Measurements from ENCODE around the gene PTPN7. TPM values are rescaled to one million over a fixed set of nuclear protein-coding genes. Genes with fewer than 3 reads are reported as not detected.
"Not testable (repeated sequence)": the region's sequence is repeated elsewhere in the genome, so short reads cannot be mapped to it uniquely, and the experiment has no call there.

Gene PTPN7
- total RNA-seq, 1 donor from 2014 or later: 0.75 TPM

DNA sequence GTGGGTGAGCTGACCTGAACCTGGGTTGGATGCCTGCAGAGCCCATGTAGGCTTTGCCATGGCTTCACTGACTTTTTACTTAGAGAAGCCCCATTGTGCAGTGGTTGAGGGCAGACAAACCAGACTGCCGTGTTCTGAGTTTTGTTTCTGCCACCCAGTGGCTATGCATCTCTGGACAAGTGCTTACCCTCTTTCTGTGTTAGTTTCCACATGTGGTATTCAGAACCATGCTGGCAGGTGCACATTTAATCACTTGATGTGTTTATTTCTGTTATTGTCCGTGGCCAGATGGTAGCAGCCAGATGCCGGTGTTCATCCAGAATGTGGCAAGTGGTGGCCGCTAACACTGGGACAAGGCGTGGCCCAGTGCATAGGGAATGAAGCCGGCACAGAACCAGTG lies 10.3 kb upstream of the PTPN7 start:
- Mint-ChIP-seq H3K36me3 (ENCODE audit: low read depth, unreplicated experiment) (no peaks in the 10 kb centered on the region), H3K4me1 (ENCODE audit: low read depth, unreplicated experiment) (peaks cover 4% of the 10 kb centered on the region), H3K4me3 (ENCODE audit: unreplicated experiment) (no peak overlapping the region), H3K9me3 (ENCODE audit: unreplicated experiment) (no peaks in the 10 kb centered on the region), H3K27ac (ENCODE audit: unreplicated experiment) (no peak overlapping the region), H3K27me3 (ENCODE audit: low read depth, unreplicated experiment) (peaks cover 21% of the 10 kb centered on the region)
- Histone ChIP-seq H3K9ac (ENCODE audit: low read length) (no peak overlapping the region), H3K27me3 (ENCODE audit: insufficient read depth, low read length) (no peaks in the 10 kb centered on the region), H3K4me1 (ENCODE audit: insufficient read depth, low read length) (no peaks in the 10 kb centered on the region), H3K4me3 (ENCODE audit: insufficient read depth, low read depth, low read length) (no peak overlapping the region), H4K20me1 (ENCODE audit: insufficient read depth, low read length) (no peaks in the 10 kb centered on the region), H3K4me2 (ENCODE audit: low read length) (no peak overlapping the region), H3K9me3 (ENCODE audit: insufficient read depth, low read depth, low read length) (no peaks in the 10 kb centered on the region), H3K36me3 (ENCODE audit: insufficient read depth, low read length) (no peaks in the 10 kb centered on the region), H3K27ac (ENCODE audit: low read depth, low read length) (no peak overlapping the region), H2AFZ (ENCODE audit: low read depth, low read length) (no peak overlapping the region), H3K79me2 (ENCODE audit: insufficient read depth, low read length) (no peaks in the 10 kb centered on the region)
- FAIRE-seq (no peak), DNase-seq (ENCODE audit: low read depth) (no peak)
- TF ChIP-seq, protein P1, sequence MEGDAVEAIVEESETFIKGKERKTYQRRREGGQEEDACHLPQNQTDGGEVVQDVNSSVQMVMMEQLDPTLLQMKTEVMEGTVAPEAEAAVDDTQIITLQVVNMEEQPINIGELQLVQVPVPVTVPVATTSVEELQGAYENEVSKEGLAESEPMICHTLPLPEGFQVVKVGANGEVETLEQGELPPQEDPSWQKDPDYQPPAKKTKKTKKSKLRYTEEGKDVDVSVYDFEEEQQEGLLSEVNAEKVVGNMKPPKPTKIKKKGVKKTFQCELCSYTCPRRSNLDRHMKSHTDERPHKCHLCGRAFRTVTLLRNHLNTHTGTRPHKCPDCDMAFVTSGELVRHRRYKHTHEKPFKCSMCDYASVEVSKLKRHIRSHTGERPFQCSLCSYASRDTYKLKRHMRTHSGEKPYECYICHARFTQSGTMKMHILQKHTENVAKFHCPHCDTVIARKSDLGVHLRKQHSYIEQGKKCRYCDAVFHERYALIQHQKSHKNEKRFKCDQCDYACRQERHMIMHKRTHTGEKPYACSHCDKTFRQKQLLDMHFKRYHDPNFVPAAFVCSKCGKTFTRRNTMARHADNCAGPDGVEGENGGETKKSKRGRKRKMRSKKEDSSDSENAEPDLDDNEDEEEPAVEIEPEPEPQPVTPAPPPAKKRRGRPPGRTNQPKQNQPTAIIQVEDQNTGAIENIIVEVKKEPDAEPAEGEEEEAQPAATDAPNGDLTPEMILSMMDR (IDR thresholded peaks at IDR 0.05; ENCODE audit: insufficient read depth, low read depth, low read length): no peak
- no peak for TF ChIP-seq EZH2 (IDR thresholded peaks at IDR 0.05; ENCODE audit: insufficient read depth, low read length)

DNA sequence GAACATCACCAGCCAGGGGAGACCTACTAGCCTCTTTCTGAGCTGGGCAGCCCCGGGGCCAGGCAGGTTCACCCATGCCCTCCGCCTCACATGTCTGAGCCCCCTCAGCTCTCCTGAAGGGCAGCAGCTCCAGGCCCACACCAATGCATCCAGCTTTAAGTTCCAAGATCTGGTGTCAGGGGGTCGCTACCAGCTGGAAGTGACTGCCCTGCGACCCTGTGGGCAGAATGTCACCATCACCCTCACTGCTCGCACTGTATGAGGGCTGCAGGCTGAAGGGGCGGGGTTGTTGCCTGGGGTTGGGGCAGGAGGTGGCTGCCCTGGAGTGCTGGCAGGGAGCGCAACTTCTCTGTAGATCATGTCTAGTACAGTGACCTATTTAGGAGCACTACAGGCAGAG lies 8.5 kb upstream of the PTPN7 start:
- no peaks in the 10 kb centered on the region for H3K36me3 ChIP-seq (ENCODE audit: insufficient read depth, low read length)
- no peak for TF ChIP-seq EZH2 (IDR thresholded peaks at IDR 0.05; ENCODE audit: insufficient read depth, low read length)
- TF ChIP-seq, protein P1 (IDR thresholded peaks at IDR 0.05; ENCODE audit: insufficient read depth, low read depth, low read length): no peak

DNA sequence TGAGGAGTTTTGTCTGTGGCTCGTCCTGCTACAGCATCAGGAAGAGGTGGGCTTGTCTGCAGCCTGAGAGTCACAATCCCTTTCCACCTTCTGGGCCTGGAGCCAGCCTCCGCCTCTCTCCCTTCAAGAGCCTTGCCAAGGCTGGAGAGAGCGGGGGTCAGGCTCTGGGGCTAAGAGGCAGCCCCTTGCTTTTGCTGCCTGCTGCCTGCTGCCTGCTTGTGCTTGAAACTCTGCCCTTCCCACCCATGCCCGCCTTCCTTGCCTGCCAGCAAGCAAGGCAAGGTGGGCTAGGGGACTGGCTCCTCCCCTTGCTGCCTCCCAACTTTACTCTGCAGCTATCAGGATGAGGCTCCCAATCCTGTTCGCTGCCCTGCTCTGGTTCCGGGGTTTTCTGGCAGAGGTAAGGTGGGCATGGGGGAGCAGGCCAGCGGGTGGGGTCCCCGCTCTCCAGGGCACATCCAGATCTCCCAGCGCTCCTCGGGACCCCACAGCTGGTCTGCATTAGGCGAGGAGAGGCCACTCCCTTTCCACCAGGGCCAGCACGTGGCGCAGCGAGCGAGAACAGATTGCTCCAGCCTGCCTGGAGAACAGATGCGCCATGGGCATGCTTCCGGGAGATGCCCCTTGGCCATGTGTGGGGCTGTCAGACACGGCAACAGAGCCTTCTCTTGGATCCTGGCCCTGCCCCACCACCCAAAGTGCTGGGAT lies 7.5 kb upstream of the PTPN7 start:
- Histone ChIP-seq H2AFZ (ENCODE audit: low read depth, low read length) (no peak overlapping the region), H4K20me1 (ENCODE audit: insufficient read depth, low read length) (no peaks in the 10 kb centered on the region), H3K79me2 (ENCODE audit: insufficient read depth, low read length) (no peaks in the 10 kb centered on the region), H3K36me3 (ENCODE audit: insufficient read depth, low read length) (no peaks in the 10 kb centered on the region), H3K9me3 (ENCODE audit: insufficient read depth, low read depth, low read length) (no peaks in the 10 kb centered on the region), H3K9ac (ENCODE audit: low read length) (no peak overlapping the region), H3K27ac (ENCODE audit: low read depth, low read length) (no peak overlapping the region), H3K4me1 (ENCODE audit: insufficient read depth, low read length) (no peaks in the 10 kb centered on the region), H3K4me3 (ENCODE audit: insufficient read depth, low read depth, low read length) (no peak overlapping the region), H3K27me3 (ENCODE audit: insufficient read depth, low read length) (no peaks in the 10 kb centered on the region), H3K4me2 (ENCODE audit: low read length) (no peak overlapping the region)
- H3K27me3 Mint-ChIP-seq (ENCODE audit: low read depth, unreplicated experiment): peaks cover 13% of the 10 kb centered on the region
- TF ChIP-seq, protein P1 (IDR thresholded peaks at IDR 0.05; ENCODE audit: insufficient read depth, low read depth, low read length): no peak
- no peak for TF ChIP-seq EZH2 (IDR thresholded peaks at IDR 0.05; ENCODE audit: insufficient read depth, low read length)
- peaks cover 4% of the 10 kb centered on the region for H3K4me1 Mint-ChIP-seq (ENCODE audit: low read depth, unreplicated experiment)
- no peaks in the 10 kb centered on the region for H3K9me3 Mint-ChIP-seq (ENCODE audit: unreplicated experiment)
- DNase-seq (ENCODE audit: low read depth) (no peak), FAIRE-seq (no peak)
- H3K4me3 Mint-ChIP-seq (ENCODE audit: unreplicated experiment): no peak overlapping the region
- no peak overlapping the region for H3K27ac Mint-ChIP-seq (ENCODE audit: unreplicated experiment)
- no peaks in the 10 kb centered on the region for H3K36me3 Mint-ChIP-seq (ENCODE audit: low read depth, unreplicated experiment)

More for the DNA sequence above, 8.5 kb upstream of the PTPN7 start:
- FAIRE-seq: no peak
- no peak overlapping the region for H3K27ac ChIP-seq (ENCODE audit: low read depth, low read length)
- H3K27ac Mint-ChIP-seq (ENCODE audit: unreplicated experiment): no peak overlapping the region
- H3K4me1 Mint-ChIP-seq (ENCODE audit: low read depth, unreplicated experiment): peaks cover 4% of the 10 kb centered on the region
- H3K9me3 Mint-ChIP-seq (ENCODE audit: unreplicated experiment): no peaks in the 10 kb centered on the region
- no peak overlapping the region for H3K4me2 ChIP-seq (ENCODE audit: low read length)
- no peak overlapping the region for H3K9ac ChIP-seq (ENCODE audit: low read length)
- H3K79me2 ChIP-seq (ENCODE audit: insufficient read depth, low read length): no peaks in the 10 kb centered on the region
- H3K4me3 ChIP-seq (ENCODE audit: insufficient read depth, low read depth, low read length): no peak overlapping the region
- H4K20me1 ChIP-seq (ENCODE audit: insufficient read depth, low read length): no peaks in the 10 kb centered on the region
- DNase-seq (ENCODE audit: low read depth): no peak
- no peaks in the 10 kb centered on the region for H3K36me3 Mint-ChIP-seq (ENCODE audit: low read depth, unreplicated experiment)
- H3K9me3 ChIP-seq (ENCODE audit: insufficient read depth, low read depth, low read length): no peaks in the 10 kb centered on the region
- no peaks in the 10 kb centered on the region for H3K4me1 ChIP-seq (ENCODE audit: insufficient read depth, low read length)
- H3K4me3 Mint-ChIP-seq (ENCODE audit: unreplicated experiment): no peak overlapping the region
- H2AFZ ChIP-seq (ENCODE audit: low read depth, low read length): no peak overlapping the region
- peaks cover 14% of the 10 kb centered on the region for H3K27me3 Mint-ChIP-seq (ENCODE audit: low read depth, unreplicated experiment)
- no peaks in the 10 kb centered on the region for H3K27me3 ChIP-seq (ENCODE audit: insufficient read depth, low read length)

DNA sequence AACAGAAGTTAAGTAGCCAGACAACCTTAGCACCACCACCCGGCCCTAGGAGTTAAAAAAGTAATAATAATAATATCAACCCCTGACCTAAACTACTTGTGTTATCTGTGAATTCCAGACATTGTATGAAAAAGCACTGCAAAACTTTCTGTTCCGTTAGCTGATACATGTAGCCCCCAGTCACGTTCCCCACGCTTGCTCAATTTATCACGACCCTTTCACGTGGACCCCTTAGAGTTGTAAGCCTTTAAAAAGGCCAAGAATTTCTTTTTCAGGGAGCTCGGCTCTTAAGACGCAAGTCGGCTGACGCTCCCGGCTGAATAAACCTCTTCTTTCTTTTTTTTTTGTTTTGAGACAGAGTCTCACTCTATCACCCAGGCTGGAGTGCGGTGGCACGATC lies 6.7 kb upstream of the PTPN7 start:
- H3K4me2 ChIP-seq (ENCODE audit: low read length); H2AFZ ChIP-seq (ENCODE audit: low read depth, low read length); DNase-seq (ENCODE audit: low read depth); H3K9me3 Mint-ChIP-seq (ENCODE audit: unreplicated experiment); H3K27me3 ChIP-seq (ENCODE audit: insufficient read depth, low read length); H3K4me1 Mint-ChIP-seq (ENCODE audit: low read depth, unreplicated experiment); H4K20me1 ChIP-seq (ENCODE audit: insufficient read depth, low read length); H3K79me2 ChIP-seq (ENCODE audit: insufficient read depth, low read length); H3K36me3 Mint-ChIP-seq (ENCODE audit: low read depth, unreplicated experiment); H3K36me3 ChIP-seq (ENCODE audit: insufficient read depth, low read length); H3K9ac ChIP-seq (ENCODE audit: low read length); H3K4me1 ChIP-seq (ENCODE audit: insufficient read depth, low read length); H3K9me3 ChIP-seq (ENCODE audit: insufficient read depth, low read depth, low read length); FAIRE-seq; H3K27ac ChIP-seq (ENCODE audit: low read depth, low read length); H3K27ac Mint-ChIP-seq (ENCODE audit: unreplicated experiment); H3K4me3 ChIP-seq (ENCODE audit: insufficient read depth, low read depth, low read length); H3K4me3 Mint-ChIP-seq (ENCODE audit: unreplicated experiment): not testable (repeated sequence)
- H3K27me3 Mint-ChIP-seq (ENCODE audit: low read depth, unreplicated experiment): peaks cover 14% of the 10 kb centered on the region
